Right atrium auricular region (tissue), 2 donors: Measurements from ENCODE around the gene TNF. TPM values are rescaled to one million over a fixed set of nuclear protein-coding genes. Genes with fewer than 3 reads are reported as not detected.
"Not testable (repeated sequence)": the region's sequence is repeated elsewhere in the genome, so short reads cannot be mapped to it uniquely, and the experiment has no call there.

ENCODE experiments used
- DNase-seq: peaks from one replicate; pipeline ENCODE4 v3.0.0-alpha.2; 2019; ENCODE audit warnings: low spot score
- H3K27ac ChIP-seq, 2 donors: fragments of 200-600 bp; sonication (generic); 1 replicate in 1 of 2; 2 replicates in 1 of 2; pipeline ENCODE4 v1.5.1; 2016 to 2019
- H3K27me3 ChIP-seq, 2 donors: fragments of 200-600 bp; sonication (generic); one replicate each; pipeline versions ENCODE4 v1.5.1 to v1.6.0; 2017 to 2019
- H3K36me3 ChIP-seq: fragments of 200-600 bp; sonication (generic); one replicate; pipeline ENCODE4 v1.5.1; 2016
- H3K4me1 ChIP-seq, 2 donors: fragments of 200-600 bp; sonication (generic); one replicate each; pipeline versions ENCODE4 v1.5.1 to v1.6.0; 2017 to 2019
- H3K4me3 ChIP-seq, 2 donors: fragments of 200-600 bp; sonication (generic); 1 replicate in 1 of 2; 2 replicates in 1 of 2; pipeline ENCODE4 v1.5.1; 2017 to 2019; ENCODE audit warnings: mild to moderate bottlenecking in 1 of 2, moderate library complexity in 1 of 2
- H3K9me3 ChIP-seq, 2 donors: fragments of 200-600 bp; sonication (generic); one replicate each; pipeline ENCODE4 v1.5.1; 2019
- CTCF ChIP-seq, 2 donors: fragments of 200-600 bp; sonication (generic); IDR thresholded peaks; one replicate each; pipeline ENCODE4 v1.5.1; 2019; ENCODE audit warnings: antibody characterized with exemption in 2 of 2
- total RNA-seq, 2 donors: library from RNA; depleted of rRNA; stranded (reverse); fragments of >200 nt; gene quantifications; one replicate each; pipeline ENCODE4 v1.1.0, GENCODE V29; 2016

TNF gene
- total RNA-seq, 2 donors from 2014 or later = 0.51 TPM; not detected in 1

- no peaks in the 10 kb centered on the region for H3K36me3 ChIP-seq
- H3K9me3 ChIP-seq = no peaks in the 10 kb centered on the region
- H3K4me1 ChIP-seq = peaks cover 0 to 13% of the 10 kb centered on the region in 2 donors
- no peak for DNase-seq
- TF ChIP-seq CTCF (IDR thresholded peaks at IDR 0.05) = no peak
- H3K27me3 ChIP-seq = no peaks in the 10 kb centered on the region
- no peak within 1 kb of the TSS for H3K27ac ChIP-seq
- no peak within 1 kb of the TSS for H3K4me3 ChIP-seq
These were observed 10.6 kb downstream of the TNF start, which contains the start of gene LST1 for GRCh38 chr6:31586008-31586407. Gene LST1, plus strand, starts transcription at chr6:31586277. Its CDS starts 1,023 bp downstream, at chr6:31587300.

- Histone ChIP-seq H3K36me3 (no peaks in the 10 kb centered on the region), H3K4me1 (peaks cover 0 to 8% of the 10 kb centered on the region in 2 donors), H3K27ac (no peak overlapping the region), H3K4me3 (no peak overlapping the region), H3K27me3 (no peaks in the 10 kb centered on the region), H3K9me3 (no peaks in the 10 kb centered on the region)
- DNase-seq = no peak
- TF ChIP-seq CTCF (IDR thresholded peaks at IDR 0.05) = no peak
These were observed 11.4 kb downstream of the TNF start for GRCh38 chr6:31586599-31587281.

GRCh38 chr6:31587791-31588777 is 12.7 kb downstream of the TNF start:
- Histone ChIP-seq H3K4me1 (no peaks in the 10 kb centered on the region), H3K27me3 (no peaks in the 10 kb centered on the region), H3K4me3 (no peak overlapping the region), H3K36me3 (no peaks in the 10 kb centered on the region), H3K9me3 (no peaks in the 10 kb centered on the region), H3K27ac (no peak overlapping the region)
- DNase-seq = no peak
- TF ChIP-seq CTCF (IDR thresholded peaks at IDR 0.05) = no peak

GRCh38 chr6:31588871-31589650 is 13.7 kb downstream of the TNF start:
- H3K27ac ChIP-seq = no peak overlapping the region
- DNase-seq = no peak
- H3K9me3 ChIP-seq = no peaks in the 10 kb centered on the region
- no peaks in the 10 kb centered on the region for H3K27me3 ChIP-seq
- H3K36me3 ChIP-seq = no peaks in the 10 kb centered on the region
- H3K4me3 ChIP-seq = no peak overlapping the region
- H3K4me1 ChIP-seq = no peaks in the 10 kb centered on the region
- TF ChIP-seq CTCF (IDR thresholded peaks at IDR 0.05) = no peak

GRCh38 chr6:31590691-31591090 is 15.3 kb downstream of the TNF start:
- H3K4me1 ChIP-seq, H3K9me3 ChIP-seq, H3K36me3 ChIP-seq, H3K27me3 ChIP-seq, H3K4me3 ChIP-seq, DNase-seq, H3K27ac ChIP-seq: not testable (repeated sequence)
